ENCODE results near the gene EMC9. TPM values are rescaled to one million over a fixed set of nuclear protein-coding genes. Genes with fewer than 3 reads are reported as not detected.

EMC9 gene
- polyA plus RNA-seq, 3 donors, result 6.4 to 9.4 (median 8.5) TPM

- peaks cover 30 to 39% of the 10 kb centered on the region in 2 donors for H3K36me3 ChIP-seq (replicated peaks in 1 of 2; ENCODE audit: control insufficient read depth in 1 of 2, insufficient read depth in 2 of 2, low read length in 2 of 2)
- Mint-ChIP-seq H3K4me1 (peaks cover 60% of the 10 kb centered on the region), H3K27me3 (ENCODE audit: low read depth in 3 of 3) (peaks cover 0 to 1% (median 0%) of the 10 kb centered on the region in 3 donors), H3K27ac (peak overlapping the region in 4 of 7 donors; percentile 54 to 79 (median 66)), H3K4me3 (no peak overlapping the region), H3K9me3 (no peaks in the 10 kb centered on the region), H3K36me3 (peaks cover 39 to 42% of the 10 kb centered on the region in 2 donors)
- intact Hi-C loops (cut with micrococcal nuclease), result loop anchor here in 1 of 2 donors (10.0 kb wide), 1 partner anchor 96 kb away; the partner anchor contains the start of genes GMPR2 and NEDD8
- no peak for DNase-seq
- TF ChIP-seq, protein P1, sequence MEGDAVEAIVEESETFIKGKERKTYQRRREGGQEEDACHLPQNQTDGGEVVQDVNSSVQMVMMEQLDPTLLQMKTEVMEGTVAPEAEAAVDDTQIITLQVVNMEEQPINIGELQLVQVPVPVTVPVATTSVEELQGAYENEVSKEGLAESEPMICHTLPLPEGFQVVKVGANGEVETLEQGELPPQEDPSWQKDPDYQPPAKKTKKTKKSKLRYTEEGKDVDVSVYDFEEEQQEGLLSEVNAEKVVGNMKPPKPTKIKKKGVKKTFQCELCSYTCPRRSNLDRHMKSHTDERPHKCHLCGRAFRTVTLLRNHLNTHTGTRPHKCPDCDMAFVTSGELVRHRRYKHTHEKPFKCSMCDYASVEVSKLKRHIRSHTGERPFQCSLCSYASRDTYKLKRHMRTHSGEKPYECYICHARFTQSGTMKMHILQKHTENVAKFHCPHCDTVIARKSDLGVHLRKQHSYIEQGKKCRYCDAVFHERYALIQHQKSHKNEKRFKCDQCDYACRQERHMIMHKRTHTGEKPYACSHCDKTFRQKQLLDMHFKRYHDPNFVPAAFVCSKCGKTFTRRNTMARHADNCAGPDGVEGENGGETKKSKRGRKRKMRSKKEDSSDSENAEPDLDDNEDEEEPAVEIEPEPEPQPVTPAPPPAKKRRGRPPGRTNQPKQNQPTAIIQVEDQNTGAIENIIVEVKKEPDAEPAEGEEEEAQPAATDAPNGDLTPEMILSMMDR (IDR thresholded peaks at IDR 0.05), result no peak
- no peak overlapping the region for H3K9ac ChIP-seq (ENCODE audit: insufficient read depth, low read length, poor library complexity, severe bottlenecking)
- peaks cover 38% of the 10 kb centered on the region for H4K20me1 ChIP-seq (ENCODE audit: insufficient read depth, low read length)
- WGBS (ENCODE audit: insufficient coverage), result 95% methylated on average over 11 of the region's 13 CpGs
- H3K4me2 ChIP-seq (replicated peaks; ENCODE audit: extremely low read depth, low read length, poor library complexity, severe bottlenecking), result no peak overlapping the region
- no peaks in the 10 kb centered on the region for H3K9me3 ChIP-seq (replicated peaks in 1 of 2; ENCODE audit: control insufficient read depth in 1 of 2, insufficient read depth in 1 of 2, low read length in 2 of 2)
- peaks cover 42 to 56% of the 10 kb centered on the region in 2 donors for H3K4me1 ChIP-seq (ENCODE audit: control insufficient read depth in 1 of 2, insufficient read depth in 2 of 2, low read length in 2 of 2)
- H3K27ac ChIP-seq (ENCODE audit: low read depth in 1 of 2, low read length in 2 of 2), result peak overlapping the region in 1 of 2 donors; percentile 3
- peaks cover 56% of the 10 kb centered on the region for H3K79me2 ChIP-seq (ENCODE audit: insufficient read depth, low read length)
- H2AFZ ChIP-seq (ENCODE audit: insufficient read depth, low read depth, low read length, poor library complexity, severe bottlenecking), result no peak overlapping the region
- no peak overlapping the region for H3K4me3 ChIP-seq (replicated peaks in 1 of 3; ENCODE audit: low read depth in 2 of 3, low read length in 3 of 3)
- H3K27me3 ChIP-seq (ENCODE audit: control insufficient read depth in 2 of 2, insufficient read depth in 2 of 2, low read length in 2 of 2), result no peaks in the 10 kb centered on the region
These were observed 2.8 kb downstream of the EMC9 start for GRCh38 chr14:24138396-24139271.

GRCh38 chr14:24137529-24138395 is 3.6 kb downstream of the EMC9 start:
- Histone ChIP-seq H3K4me1 (ENCODE audit: control insufficient read depth in 1 of 2, insufficient read depth in 2 of 2, low read length in 2 of 2) (peaks cover 42 to 56% of the 10 kb centered on the region in 2 donors), H4K20me1 (ENCODE audit: insufficient read depth, low read length) (peaks cover 38% of the 10 kb centered on the region), H3K36me3 (replicated peaks in 1 of 2; ENCODE audit: control insufficient read depth in 1 of 2, insufficient read depth in 2 of 2, low read length in 2 of 2) (peaks cover 26 to 30% of the 10 kb centered on the region in 2 donors), H3K9ac (ENCODE audit: insufficient read depth, low read length, poor library complexity, severe bottlenecking) (no peak overlapping the region), H3K9me3 (replicated peaks in 1 of 2; ENCODE audit: control insufficient read depth in 1 of 2, insufficient read depth in 1 of 2, low read length in 2 of 2) (no peaks in the 10 kb centered on the region), H3K27ac (ENCODE audit: low read depth in 1 of 2, low read length in 2 of 2) (peak overlapping the region in 1 of 2 donors; percentile 94), H3K4me2 (replicated peaks; ENCODE audit: extremely low read depth, low read length, poor library complexity, severe bottlenecking) (peak overlapping the region; percentile 82), H3K4me3 (replicated peaks in 1 of 3; ENCODE audit: low read depth in 2 of 3, low read length in 3 of 3) (peak overlapping the region in 1 of 3 experiments; percentile 97), H3K79me2 (ENCODE audit: insufficient read depth, low read length) (peaks cover 51% of the 10 kb centered on the region), H2AFZ (ENCODE audit: insufficient read depth, low read depth, low read length, poor library complexity, severe bottlenecking) (no peak overlapping the region), H3K27me3 (ENCODE audit: control insufficient read depth in 2 of 2, insufficient read depth in 2 of 2, low read length in 2 of 2) (no peaks in the 10 kb centered on the region)
- H3K27ac Mint-ChIP-seq, result peak overlapping the region in 6 of 7 donors; percentile 33 to 94 (median 89)
- 87% methylated on average over 4 of the region's 8 CpGs for WGBS (ENCODE audit: insufficient coverage)
- H3K27me3 Mint-ChIP-seq (ENCODE audit: low read depth in 3 of 3), result peaks cover 0 to 1% (median 0%) of the 10 kb centered on the region in 3 donors
- no peak for DNase-seq
- H3K4me1 Mint-ChIP-seq, result peaks cover 58% of the 10 kb centered on the region
- H3K36me3 Mint-ChIP-seq, result peaks cover 34% of the 10 kb centered on the region in 2 donors
- H3K4me3 Mint-ChIP-seq, result peak overlapping the region in 1 of 2 donors; percentile 93
- TF ChIP-seq, protein P1 (IDR thresholded peaks at IDR 0.05), result no peak
- H3K9me3 Mint-ChIP-seq, result peaks cover 0 to under 1% (median 0%) of the 10 kb centered on the region in 7 donors
- intact Hi-C loops (cut with micrococcal nuclease), result loop anchor here in 1 of 2 donors (10.0 kb wide), 1 partner anchor 97 kb away; the partner anchor contains the start of genes GMPR2 and NEDD8

Data from CD14-positive monocyte (primary cell).